HUES6 (cell line): ENCODE results near the gene SLC12A7.

ENCODE experiments used
- H3K27ac ChIP-seq: 2 replicates; pipeline ENCODE4 v1.7.0; 2013; ENCODE audit warnings: low read depth, mild to moderate bottlenecking, low read length, inconsistent platforms
- H3K27me3 ChIP-seq: 2 replicates; pipeline ENCODE4 v1.6.1; 2013; ENCODE audit warnings: low read length; ENCODE audit not compliant: control insufficient read depth, insufficient read depth
- H3K36me3 ChIP-seq: 2 replicates; pipeline ENCODE4 v1.6.1; 2013; ENCODE audit warnings: low read length; ENCODE audit not compliant: control insufficient read depth, insufficient read depth
- H3K4me1 ChIP-seq: 2 replicates; pipeline ENCODE4 v1.6.1; 2013; ENCODE audit warnings: low read length; ENCODE audit not compliant: control insufficient read depth, insufficient read depth
- H3K4me3 ChIP-seq: 2 replicates; pipeline ENCODE4 v1.5.1; 2013; ENCODE audit warnings: low read depth, low read length
- H3K9ac ChIP-seq: one replicate; pipeline ENCODE4 v1.6.1; 2013; ENCODE audit warnings: mild to moderate bottlenecking, low read length
- H3K9me3 ChIP-seq: 2 replicates; pipeline ENCODE4 v1.6.1; 2013; ENCODE audit warnings: low read depth, low read length; ENCODE audit not compliant: control insufficient read depth, insufficient read depth

The SLC12A7 gene

GRCh38 chr5:1115123-1115815 lies 3.4 kb upstream of the SLC12A7 start:
- H3K36me3 ChIP-seq = no peaks in the 10 kb centered on the region
- H3K27me3 ChIP-seq = peaks cover 3% of the 10 kb centered on the region; the same call in 1 of the 2 replicates
- H3K4me1 ChIP-seq = peaks cover 23% of the 10 kb centered on the region; the same call in 1 of the 2 replicates
- no peaks in the 10 kb centered on the region for H3K9me3 ChIP-seq
- no peak overlapping the region for H3K9ac ChIP-seq
- no peak overlapping the region for H3K27ac ChIP-seq
- no peak overlapping the region for H3K4me3 ChIP-seq

GRCh38 chr5:1113805-1114586 lies 2.1 kb upstream of the SLC12A7 start:
- Histone ChIP-seq H3K9ac (no peak overlapping the region), H3K27me3 (0 out of 2 replicates have a peak, but pooled peaks cover 3% of the 10 kb centered on the region), H3K4me3 (no peak overlapping the region), H3K27ac (no peak overlapping the region), H3K9me3 (no peaks in the 10 kb centered on the region), H3K36me3 (no peaks in the 10 kb centered on the region), H3K4me1 (peaks cover 16% of the 10 kb centered on the region; the same call in 1 of the 2 replicates)

- no peak overlapping the region for H3K4me3 ChIP-seq
- no peaks in the 10 kb centered on the region for H3K9me3 ChIP-seq
- H3K4me1 ChIP-seq = peaks cover 10% of the 10 kb centered on the region; the same call in 1 of the 2 replicates
- no peak overlapping the region for H3K27ac ChIP-seq
- no peaks in the 10 kb centered on the region for H3K36me3 ChIP-seq
- no peak overlapping the region for H3K9ac ChIP-seq
- H3K27me3 ChIP-seq = 0 out of 2 replicates have a peak, but pooled peaks cover 3% of the 10 kb centered on the region
Measured at GRCh38 chr5:1113332-1113690, 1.4 kb upstream of the SLC12A7 start.

GRCh38 chr5:1112596-1113331 lies 901 bp upstream of the SLC12A7 start:
- no peaks in the 10 kb centered on the region for H3K36me3 ChIP-seq
- H3K9me3 ChIP-seq = no peaks in the 10 kb centered on the region
- no peak overlapping the region for H3K4me3 ChIP-seq
- H3K27ac ChIP-seq = no peak overlapping the region
- H3K4me1 ChIP-seq = peaks cover 11% of the 10 kb centered on the region
- H3K27me3 ChIP-seq = 0 out of 2 replicates have a peak, but pooled peaks cover 3% of the 10 kb centered on the region
- H3K9ac ChIP-seq = no peak overlapping the region

GRCh38 chr5:1111241-1111726 lies 579 bp downstream of the SLC12A7 start:
- H3K36me3 ChIP-seq = no peaks in the 10 kb centered on the region
- H3K27ac ChIP-seq = no peak overlapping the region
- 0 out of 2 replicates have a peak, but pooled peaks cover 1% of the 10 kb centered on the region for H3K27me3 ChIP-seq
- no peak overlapping the region for H3K9ac ChIP-seq
- no peaks in the 10 kb centered on the region for H3K9me3 ChIP-seq
- H3K4me3 ChIP-seq = peak overlapping the region; percentile 76
- peaks cover 25% of the 10 kb centered on the region for H3K4me1 ChIP-seq

- Histone ChIP-seq H3K27ac (no peak overlapping the region), H3K4me3 (peak overlapping the region; percentile 76), H3K9me3 (no peaks in the 10 kb centered on the region), H3K27me3 (no peaks in the 10 kb centered on the region), H3K36me3 (no peaks in the 10 kb centered on the region), H3K4me1 (peaks cover 28% of the 10 kb centered on the region), H3K9ac (no peak overlapping the region)
Measured at GRCh38 chr5:1110307-1111240, 1.3 kb downstream of the SLC12A7 start.

- Histone ChIP-seq H3K27me3 (no peaks in the 10 kb centered on the region), H3K27ac (no peak overlapping the region), H3K36me3 (no peaks in the 10 kb centered on the region), H3K4me3 (no peak overlapping the region), H3K4me1 (peaks cover 32% of the 10 kb centered on the region), H3K9ac (no peak overlapping the region), H3K9me3 (no peaks in the 10 kb centered on the region)
Measured at GRCh38 chr5:1109542-1110306, 2.1 kb downstream of the SLC12A7 start.

- no peak overlapping the region for H3K9ac ChIP-seq
- no peak overlapping the region for H3K27ac ChIP-seq
- no peaks in the 10 kb centered on the region for H3K27me3 ChIP-seq
- no peaks in the 10 kb centered on the region for H3K9me3 ChIP-seq
- no peaks in the 10 kb centered on the region for H3K36me3 ChIP-seq
- no peak overlapping the region for H3K4me3 ChIP-seq
- peaks cover 32% of the 10 kb centered on the region for H3K4me1 ChIP-seq
Measured at GRCh38 chr5:1108865-1109174, 3.0 kb downstream of the SLC12A7 start.

- Histone ChIP-seq H3K36me3 (no peaks in the 10 kb centered on the region), H3K4me1 (peaks cover 36% of the 10 kb centered on the region), H3K4me3 (no peak overlapping the region), H3K9ac (no peak overlapping the region), H3K27ac (no peak overlapping the region; the same call in 1 of the 2 replicates), H3K27me3 (no peaks in the 10 kb centered on the region), H3K9me3 (no peaks in the 10 kb centered on the region)
Measured at GRCh38 chr5:1108023-1108864, 3.6 kb downstream of the SLC12A7 start.
